SJSA1 (cell line): ENCODE data around the gene AFF3. TPM values are rescaled to one million over a fixed set of nuclear protein-coding genes. Genes with fewer than 3 reads are reported as not detected.

Experiments
- DNase-seq, 2 experiments: peaks; one replicate each; pipeline ENCODE4 v3.0.0-alpha.2; 2015 to 2020; ENCODE audit warnings: low spot score in 2 of 2, low read depth in 1 of 2
- H3K27ac ChIP-seq: fragments of 250-450 bp; sonication (Bioruptor Pico); 2 replicates; pipeline ENCODE4 v1.5.1; 2020; ENCODE audit warnings: mild to moderate bottlenecking, moderate library complexity
- H3K27me3 ChIP-seq: fragments of 250-450 bp; sonication (Bioruptor Pico); replicated peaks from 2 replicates; pipeline ENCODE4 v1.5.1; 2020; ENCODE audit warnings: mild to moderate bottlenecking, moderate library complexity
- H3K36me3 ChIP-seq: fragments of 250-450 bp; sonication (Bioruptor Pico); 2 replicates; pipeline ENCODE4 v1.5.1; 2020; ENCODE audit warnings: mild to moderate bottlenecking
- H3K4me1 ChIP-seq: fragments of 250-450 bp; sonication (Bioruptor Pico); replicated peaks from 2 replicates; pipeline ENCODE4 v1.6.1; 2021; ENCODE audit warnings: mild to moderate bottlenecking
- H3K4me3 ChIP-seq: fragments of 250-450 bp; sonication (Bioruptor Pico); 2 replicates; pipeline ENCODE4 v1.5.1; 2020; ENCODE audit warnings: mild to moderate bottlenecking
- H3K9me3 ChIP-seq: fragments of 250-450 bp; sonication (Bioruptor Pico); replicated peaks from 2 replicates; pipeline ENCODE4 v1.5.1; 2020; ENCODE audit warnings: mild to moderate bottlenecking
- total RNA-seq: library from RNA; depleted of rRNA; stranded (reverse); fragments of >200 nt; shearing (Covaris generic); gene quantifications from 2 replicates; pipeline ENCODE4 v1.2.3, GENCODE V29; 2014

The AFF3 gene
- total RNA-seq, 1 experiment from 2014 or later = 0.18 TPM

- H3K36me3 ChIP-seq = no peaks in the 10 kb centered on the region
- H3K4me1 ChIP-seq = 0 out of 2 replicates have a peak, but pooled peaks cover 3% of the 10 kb centered on the region
- H3K27me3 ChIP-seq = no peaks in the 10 kb centered on the region
- no peak for DNase-seq
- H3K4me3 ChIP-seq = no peak overlapping the region
- H3K27ac ChIP-seq = no peak overlapping the region
- H3K9me3 ChIP-seq = no peaks in the 10 kb centered on the region; the same call in 1 of the 2 replicates
These were observed 97.4 kb downstream of the AFF3 start for GRCh38 chr2:100045000-100045399.

- Histone ChIP-seq H3K4me1 (0 out of 2 replicates have a peak, but pooled peaks cover 3% of the 10 kb centered on the region), H3K36me3 (no peaks in the 10 kb centered on the region), H3K27ac (no peak overlapping the region), H3K9me3 (no peaks in the 10 kb centered on the region; the same call in 1 of the 2 replicates), H3K4me3 (no peak overlapping the region), H3K27me3 (no peaks in the 10 kb centered on the region)
- DNase-seq = no peak
These were observed 98.5 kb downstream of the AFF3 start for GRCh38 chr2:100043891-100044255.

- no peak overlapping the region for H3K27ac ChIP-seq
- H3K27me3 ChIP-seq = no peaks in the 10 kb centered on the region
- DNase-seq = no peak
- no peaks in the 10 kb centered on the region; the same call in 1 of the 2 replicates for H3K9me3 ChIP-seq
- no peaks in the 10 kb centered on the region for H3K36me3 ChIP-seq
- H3K4me3 ChIP-seq = no peak overlapping the region
- 0 out of 2 replicates have a peak, but pooled peaks cover 3% of the 10 kb centered on the region for H3K4me1 ChIP-seq
These were observed 99.1 kb downstream of the AFF3 start for GRCh38 chr2:100043081-100043890.

GRCh38 chr2:100042562-100042961, 99.8 kb downstream of the AFF3 start:
- no peaks in the 10 kb centered on the region for H3K27me3 ChIP-seq
- H3K27ac ChIP-seq = no peak overlapping the region
- no peak overlapping the region for H3K4me3 ChIP-seq
- no peaks in the 10 kb centered on the region; the same call in 1 of the 2 replicates for H3K9me3 ChIP-seq
- no peak for DNase-seq
- H3K4me1 ChIP-seq = no peaks in the 10 kb centered on the region
- no peaks in the 10 kb centered on the region for H3K36me3 ChIP-seq

- DNase-seq = no peak
- no peak overlapping the region for H3K27ac ChIP-seq
- no peak overlapping the region for H3K4me3 ChIP-seq
- no peaks in the 10 kb centered on the region for H3K36me3 ChIP-seq
- H3K9me3 ChIP-seq = no peaks in the 10 kb centered on the region; the same call in 1 of the 2 replicates
- no peaks in the 10 kb centered on the region for H3K4me1 ChIP-seq
- no peaks in the 10 kb centered on the region for H3K27me3 ChIP-seq
These were observed 100.4 kb downstream of the AFF3 start for GRCh38 chr2:100041946-100042345.

- no peak for DNase-seq
- H3K27me3 ChIP-seq = no peaks in the 10 kb centered on the region
- H3K4me1 ChIP-seq = no peaks in the 10 kb centered on the region
- H3K9me3 ChIP-seq = no peaks in the 10 kb centered on the region; the same call in 1 of the 2 replicates
- H3K4me3 ChIP-seq = no peak overlapping the region
- H3K36me3 ChIP-seq = no peaks in the 10 kb centered on the region
- no peak overlapping the region for H3K27ac ChIP-seq
These were observed 101.0 kb downstream of the AFF3 start for GRCh38 chr2:100041385-100041784.

GRCh38 chr2:100040906-100041305, 101.5 kb downstream of the AFF3 start:
- Histone ChIP-seq H3K27me3 (no peaks in the 10 kb centered on the region), H3K4me1 (no peaks in the 10 kb centered on the region), H3K4me3 (no peak overlapping the region), H3K36me3 (no peaks in the 10 kb centered on the region), H3K27ac (no peak overlapping the region), H3K9me3 (no peaks in the 10 kb centered on the region; the same call in 1 of the 2 replicates)
- DNase-seq = no peak

GRCh38 chr2:100039291-100039980, 103.0 kb downstream of the AFF3 start:
- Histone ChIP-seq H3K36me3 (no peaks in the 10 kb centered on the region), H3K4me1 (no peaks in the 10 kb centered on the region), H3K27ac (no peak overlapping the region), H3K27me3 (no peaks in the 10 kb centered on the region), H3K4me3 (no peak overlapping the region), H3K9me3 (no peaks in the 10 kb centered on the region)
- DNase-seq = no peak

- Histone ChIP-seq H3K4me1 (no peaks in the 10 kb centered on the region), H3K27me3 (no peaks in the 10 kb centered on the region)
These were observed 104.4 kb downstream of the AFF3 start for GRCh38 chr2:100038011-100038410.

GRCh38 chr2:100036793-100037192, 105.6 kb downstream of the AFF3 start:
- no peak for DNase-seq
- no peaks in the 10 kb centered on the region for H3K36me3 ChIP-seq
- H3K27ac ChIP-seq = no peak overlapping the region
- no peaks in the 10 kb centered on the region for H3K9me3 ChIP-seq
- H3K4me3 ChIP-seq = no peak overlapping the region
- no peaks in the 10 kb centered on the region for H3K4me1 ChIP-seq
- no peaks in the 10 kb centered on the region for H3K27me3 ChIP-seq

More at GRCh38 chr2:100038011-100038410, 104.4 kb downstream of the AFF3 start:
- H3K27ac ChIP-seq = no peak overlapping the region
- H3K9me3 ChIP-seq = no peaks in the 10 kb centered on the region
- DNase-seq = no peak
- no peak overlapping the region for H3K4me3 ChIP-seq
- H3K36me3 ChIP-seq = no peaks in the 10 kb centered on the region

- no peaks in the 10 kb centered on the region for H3K36me3 ChIP-seq
- H3K4me1 ChIP-seq = no peaks in the 10 kb centered on the region
These were observed 106.4 kb downstream of the AFF3 start for GRCh38 chr2:100036026-100036425.

GRCh38 chr2:100034431-100034830, 108.0 kb downstream of the AFF3 start:
- H3K27me3 ChIP-seq = no peaks in the 10 kb centered on the region
- H3K9me3 ChIP-seq = no peaks in the 10 kb centered on the region
- no peak overlapping the region for H3K27ac ChIP-seq
- no peaks in the 10 kb centered on the region for H3K36me3 ChIP-seq
- no peak for DNase-seq
- no peaks in the 10 kb centered on the region for H3K4me1 ChIP-seq
- H3K4me3 ChIP-seq = no peak overlapping the region

More at GRCh38 chr2:100036026-100036425, 106.4 kb downstream of the AFF3 start:
- no peak for DNase-seq
- Histone ChIP-seq H3K9me3 (no peaks in the 10 kb centered on the region), H3K4me3 (no peak overlapping the region), H3K27ac (no peak overlapping the region), H3K27me3 (no peaks in the 10 kb centered on the region)

- no peaks in the 10 kb centered on the region for H3K4me1 ChIP-seq
- H3K4me3 ChIP-seq = no peak overlapping the region
- no peaks in the 10 kb centered on the region for H3K9me3 ChIP-seq
- no peak for DNase-seq
- no peaks in the 10 kb centered on the region for H3K36me3 ChIP-seq
- H3K27me3 ChIP-seq = no peaks in the 10 kb centered on the region
- no peak overlapping the region for H3K27ac ChIP-seq
These were observed 108.4 kb downstream of the AFF3 start for GRCh38 chr2:100033976-100034375.

GRCh38 chr2:100031604-100032003, 110.8 kb downstream of the AFF3 start:
- Histone ChIP-seq H3K4me3 (no peak overlapping the region), H3K27me3 (no peaks in the 10 kb centered on the region), H3K9me3 (no peaks in the 10 kb centered on the region), H3K27ac (no peak overlapping the region), H3K36me3 (no peaks in the 10 kb centered on the region), H3K4me1 (no peaks in the 10 kb centered on the region)
- no peak for DNase-seq
